MCF 10A (cell line): ENCODE results near the gene SNX3. TPM values are rescaled to one million over a fixed set of nuclear protein-coding genes. Genes with fewer than 3 reads are reported as not detected.

Source experiments
- BruUV-seq: library from RNA; stranded (reverse); fragments of 400-500 nt; replicated peaks from 2 replicates; lab custom pipeline; 2021; lab: Mats Ljungman, UMichigan
- CTCF ChIA-PET: fragments of 300-600 bp; sonication (Branson Sonifier 250); formaldehyde crosslinking; extraction: SDS; loops from one replicate; lab custom pipeline; 2021; ENCODE audit warnings: antibody characterized with exemption, inconsistent platforms; lab: Yijun Ruan, JAX
- POLR2A ChIA-PET: fragments of 300-600, 350-650 bp; sonication (Branson Sonifier 250); formaldehyde crosslinking; extraction: SDS; loops from one replicate; lab custom pipeline; 2020; ENCODE audit warnings: antibody characterized with exemption, inconsistent platforms; lab: Yijun Ruan, JAX
- DNase-seq: peaks from one replicate; pipeline ENCODE4 v3.0.0-alpha.2; 2018; ENCODE audit not compliant: unreplicated experiment
- H3K27ac Mint-ChIP-seq: one replicate; pipeline ENCODE4 v1.8.0; 2022; ENCODE audit warnings: mild to moderate bottlenecking, low read depth, mixed read lengths; ENCODE audit not compliant: unreplicated experiment
- H3K27me3 Mint-ChIP-seq: one replicate; pipeline ENCODE4 v1.8.0; 2022; ENCODE audit warnings: mixed read lengths; ENCODE audit not compliant: insufficient read depth, unreplicated experiment
- H3K36me3 Mint-ChIP-seq: one replicate; pipeline ENCODE4 v1.8.0; 2022; ENCODE audit warnings: mild to moderate bottlenecking, moderate library complexity, mixed read lengths; ENCODE audit not compliant: insufficient read depth, unreplicated experiment
- H3K4me1 Mint-ChIP-seq: one replicate; pipeline ENCODE4 v1.8.0; 2022; ENCODE audit warnings: mixed read lengths; ENCODE audit not compliant: insufficient read depth, unreplicated experiment
- H3K4me3 Mint-ChIP-seq: one replicate; pipeline ENCODE4 v1.8.0; 2022; ENCODE audit warnings: mild to moderate bottlenecking, moderate library complexity, mixed read lengths; ENCODE audit not compliant: unreplicated experiment
- H3K9me3 Mint-ChIP-seq: one replicate; pipeline ENCODE4 v1.8.0; 2022; ENCODE audit warnings: mixed read lengths; ENCODE audit not compliant: unreplicated experiment
- CTCF ChIP-seq: fragments of 200-600 bp; IDR thresholded peaks from one replicate; pipeline ENCODE4 v1.8.0; 2022; ENCODE audit warnings: antibody characterized with exemption, mild to moderate bottlenecking; ENCODE audit not compliant: unreplicated experiment
- intact Hi-C: fragments of 100-400 bp; cut with micrococcal nuclease; formaldehyde crosslinking; loops from 2 replicates; pipeline ENCODE4 v1.14.1; 2022
- total RNA-seq: library from RNA; stranded (reverse); gene quantifications from 2 replicates; pipeline ENCODE4 v1.2.3, GENCODE V29; 2022

Gene SNX3
- total RNA-seq, 1 experiment from 2014 or later = 114 TPM

DNA sequence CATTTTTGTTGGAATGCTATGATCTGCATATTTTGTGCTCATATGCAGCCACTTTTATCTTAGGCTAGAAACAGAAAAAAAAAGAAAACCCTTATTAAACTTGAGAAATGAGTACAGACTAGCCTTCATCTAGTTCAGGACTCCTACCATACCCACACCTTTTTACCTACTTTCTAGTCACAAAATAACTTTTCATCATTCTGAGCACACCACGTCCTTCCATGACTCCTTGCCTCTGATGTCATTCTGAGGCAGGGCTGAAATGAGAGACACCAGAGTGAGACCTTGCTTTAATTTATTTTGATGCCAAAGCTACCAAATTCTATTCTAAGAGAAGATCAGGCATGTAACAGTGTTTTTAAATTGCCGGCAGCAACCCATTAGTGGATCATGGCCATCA lies 38.8 kb downstream of the SNX3 start:
- peaks cover 48% of the 10 kb centered on the region for H3K36me3 Mint-ChIP-seq
- no peak for TF ChIP-seq CTCF
- H3K9me3 Mint-ChIP-seq = no peaks in the 10 kb centered on the region
- BruUV-seq = TSS peak; percentile 20
- peaks cover 6% of the 10 kb centered on the region for H3K4me1 Mint-ChIP-seq
- ChIA-PET POLR2A (no interaction called here), CTCF (no interaction called here)
- no peak overlapping the region for H3K4me3 Mint-ChIP-seq
- peak overlapping the region; percentile 1 for H3K27ac Mint-ChIP-seq
- intact Hi-C loops = no loop called here
- no peak for DNase-seq
- H3K27me3 Mint-ChIP-seq = no peaks in the 10 kb centered on the region

- H3K9me3 Mint-ChIP-seq = no peaks in the 10 kb centered on the region
- TSS peak; percentile 96 for BruUV-seq
- ChIA-PET CTCF (interaction anchor here (0.6 kb wide), 1 partner anchor 1872 kb away, joined by 4 read pairs; no protein-coding TSS in a partner anchor), POLR2A (interaction anchor here (1.4 kb wide), 1 partner anchor 9 kb away, joined by 4 read pairs; no protein-coding TSS in a partner anchor)
- no peak overlapping the region for H3K27ac Mint-ChIP-seq
- intact Hi-C loops = no loop called here
- no peaks in the 10 kb centered on the region for H3K4me1 Mint-ChIP-seq
- H3K27me3 Mint-ChIP-seq = no peaks in the 10 kb centered on the region
- DNase-seq = no peak
- TF ChIP-seq CTCF = no peak
- H3K36me3 Mint-ChIP-seq = peaks cover 36% of the 10 kb centered on the region
- no peak overlapping the region for H3K4me3 Mint-ChIP-seq
Observed at GRCh38 chr6:108211671-108212070, 49.2 kb downstream of the SNX3 start.

DNA sequence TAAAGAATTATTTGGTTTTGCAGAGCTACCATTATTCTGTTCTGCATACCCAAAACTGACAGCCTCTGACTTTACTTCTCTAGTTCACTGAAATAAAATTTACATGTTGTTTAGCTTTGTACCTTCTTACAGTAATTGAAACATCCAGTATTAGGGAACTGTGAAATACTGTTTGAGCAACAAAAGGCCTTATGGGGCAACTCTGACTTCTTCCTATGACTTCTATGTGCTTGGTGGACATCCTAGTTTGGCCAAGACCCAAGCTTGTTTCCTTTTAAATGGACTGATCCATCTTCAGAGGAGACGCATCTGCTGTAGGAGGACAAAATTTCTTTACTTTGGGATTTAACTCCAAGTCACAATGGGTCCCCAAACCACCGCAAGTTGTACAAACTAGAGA lies 50.3 kb downstream of the SNX3 start:
- ChIA-PET POLR2A (no interaction called here), CTCF (interaction anchor here (0.6 kb wide), 1 partner anchor 1173 kb away, joined by 3 read pairs; no protein-coding TSS in a partner anchor)
- peaks cover 32% of the 10 kb centered on the region for H3K36me3 Mint-ChIP-seq
- H3K4me1 Mint-ChIP-seq = no peaks in the 10 kb centered on the region
- H3K9me3 Mint-ChIP-seq = no peaks in the 10 kb centered on the region
- no TSS peak for BruUV-seq
- intact Hi-C loops = no loop called here
- no peak overlapping the region for H3K4me3 Mint-ChIP-seq
- no peak overlapping the region for H3K27ac Mint-ChIP-seq
- TF ChIP-seq CTCF = no peak
- no peak for DNase-seq
- H3K27me3 Mint-ChIP-seq = no peaks in the 10 kb centered on the region

DNA sequence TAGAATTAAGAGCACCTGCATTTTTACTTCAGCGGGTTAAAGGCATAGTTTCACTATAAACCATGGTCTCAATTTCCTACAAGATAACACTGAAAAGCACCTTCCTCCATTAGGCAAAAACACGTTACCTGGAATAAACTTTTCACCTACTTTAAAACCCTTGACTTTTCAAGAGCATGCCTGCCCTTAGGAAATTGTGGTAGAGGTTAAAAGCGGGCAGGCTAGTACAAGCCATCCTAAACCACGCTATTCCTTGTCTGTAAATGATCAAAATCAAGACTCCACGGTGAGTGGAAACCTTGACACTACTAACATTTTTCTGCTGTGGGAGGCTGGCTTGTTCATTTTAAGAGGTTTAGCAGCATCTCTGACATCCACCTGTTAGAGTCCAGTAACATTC lies 51.1 kb downstream of the SNX3 start:
- Mint-ChIP-seq H3K9me3 (no peaks in the 10 kb centered on the region), H3K4me1 (no peaks in the 10 kb centered on the region), H3K36me3 (peaks cover 24% of the 10 kb centered on the region), H3K4me3 (no peak overlapping the region), H3K27ac (no peak overlapping the region), H3K27me3 (no peaks in the 10 kb centered on the region)
- no TSS peak for BruUV-seq
- CTCF ChIA-PET = no interaction called here
- no peak for DNase-seq
- TF ChIP-seq CTCF = no peak
- POLR2A ChIA-PET = no interaction called here
- intact Hi-C loops = no loop called here
